Stimulated activated CD4-positive, alpha-beta T cell treated with anti-CD3 and anti-CD28 coated beads, Interleukin-1b, Interleukin-23, amount 100 ng/mL, for 24 hours (primary cell): ENCODE measurements around the gene OVOL3.
A peak's percentile ranks its signal among the peaks of the same experiment; 100 is the strongest.

Source experiments
- DNase-seq, 4 experiments: peaks; one replicate each; pipeline ENCODE4 v3.0.0-alpha.2; 2020; ENCODE audit warnings: low read depth in 4 of 4, low spot score in 1 of 4

Gene OVOL3

DNA sequence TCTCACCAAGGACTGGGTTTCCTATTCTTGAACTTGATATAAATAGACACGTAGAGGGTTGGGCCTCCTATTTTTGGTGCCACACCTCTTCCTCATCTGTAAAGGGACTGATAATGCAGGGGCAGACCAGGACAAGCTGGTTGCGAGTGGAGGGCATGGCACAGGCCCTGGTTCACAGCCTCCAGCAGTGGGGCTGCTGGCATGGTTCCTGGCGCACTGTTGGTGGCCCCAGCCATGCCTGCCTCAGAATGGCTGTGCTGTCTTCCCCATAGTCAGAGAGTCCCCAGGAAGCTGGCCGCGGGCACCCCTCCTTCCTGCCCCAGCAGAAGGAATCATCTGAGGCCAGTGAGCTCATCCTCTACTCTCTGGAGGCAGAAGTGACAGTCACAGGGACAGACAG lies 10.5 kb upstream of the OVOL3 start:
- no peak for DNase-seq

DNA sequence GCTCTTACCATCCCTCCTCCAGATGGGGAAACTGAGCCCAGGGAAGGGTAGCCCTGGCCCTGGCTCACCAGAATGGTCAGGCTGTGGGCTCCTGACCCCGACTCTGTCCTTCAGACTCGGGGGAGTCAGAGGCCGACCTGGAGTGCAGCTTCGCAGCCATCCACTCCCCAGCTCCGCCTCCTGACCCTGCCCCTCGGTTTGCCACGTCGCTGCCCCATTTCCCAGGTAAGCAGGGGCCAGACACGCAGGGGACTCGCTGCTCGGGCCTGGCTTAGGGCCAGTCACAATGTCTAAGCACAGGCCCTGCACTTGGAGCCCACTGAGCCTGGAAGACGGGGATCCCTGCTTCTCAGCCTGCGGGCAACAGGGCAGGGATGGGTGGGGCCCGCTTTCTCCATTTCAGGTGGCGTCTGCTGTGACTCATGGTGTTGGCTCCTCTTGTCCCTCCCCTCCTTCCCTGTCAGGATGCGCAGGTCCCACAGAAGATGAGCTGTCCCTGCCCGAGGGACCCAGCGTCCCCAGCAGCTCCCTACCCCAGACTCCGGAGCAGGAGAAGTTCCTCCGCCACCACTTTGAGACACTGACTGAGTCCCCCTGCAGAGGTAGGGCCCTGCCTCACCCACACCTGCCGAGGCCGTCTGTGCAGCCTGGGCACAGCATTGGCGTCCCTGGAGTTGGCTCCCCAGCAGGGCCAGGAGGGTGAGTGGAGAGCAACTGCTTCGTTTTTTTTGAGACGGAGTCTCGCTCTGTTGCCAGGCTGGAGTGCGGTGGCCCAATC lies 9.2 kb upstream of the OVOL3 start:
- no peak for DNase-seq

DNA sequence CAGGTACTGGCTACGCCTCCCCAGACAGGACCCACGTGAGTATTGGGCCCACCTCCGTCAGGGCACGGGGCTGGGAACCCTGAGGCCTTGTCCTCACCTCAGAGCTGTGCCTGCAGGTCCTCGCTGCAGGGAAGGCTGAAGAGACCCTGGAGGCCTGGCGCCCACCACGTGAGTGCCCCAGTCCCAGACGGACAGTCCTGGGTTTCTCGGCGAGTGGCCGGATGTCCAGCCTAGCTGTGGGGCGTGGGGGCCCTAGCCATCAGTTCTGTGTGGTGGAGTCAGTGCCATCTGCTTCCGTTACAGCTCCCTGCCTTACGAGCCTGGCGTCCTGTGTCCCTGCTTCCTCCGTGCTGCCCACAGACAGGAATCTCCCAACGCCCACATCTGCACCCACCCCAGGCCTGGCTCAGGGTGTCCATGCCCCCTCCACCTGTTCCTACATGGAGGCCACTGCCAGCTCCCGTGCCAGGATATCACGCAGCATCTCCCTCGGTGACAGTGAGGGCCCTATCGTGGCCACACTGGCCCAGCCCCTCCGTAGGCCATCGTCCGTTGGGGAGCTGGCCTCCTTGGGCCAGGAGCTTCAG lies 7.8 kb upstream of the OVOL3 start:
- DNase-seq = no peak

DNA sequence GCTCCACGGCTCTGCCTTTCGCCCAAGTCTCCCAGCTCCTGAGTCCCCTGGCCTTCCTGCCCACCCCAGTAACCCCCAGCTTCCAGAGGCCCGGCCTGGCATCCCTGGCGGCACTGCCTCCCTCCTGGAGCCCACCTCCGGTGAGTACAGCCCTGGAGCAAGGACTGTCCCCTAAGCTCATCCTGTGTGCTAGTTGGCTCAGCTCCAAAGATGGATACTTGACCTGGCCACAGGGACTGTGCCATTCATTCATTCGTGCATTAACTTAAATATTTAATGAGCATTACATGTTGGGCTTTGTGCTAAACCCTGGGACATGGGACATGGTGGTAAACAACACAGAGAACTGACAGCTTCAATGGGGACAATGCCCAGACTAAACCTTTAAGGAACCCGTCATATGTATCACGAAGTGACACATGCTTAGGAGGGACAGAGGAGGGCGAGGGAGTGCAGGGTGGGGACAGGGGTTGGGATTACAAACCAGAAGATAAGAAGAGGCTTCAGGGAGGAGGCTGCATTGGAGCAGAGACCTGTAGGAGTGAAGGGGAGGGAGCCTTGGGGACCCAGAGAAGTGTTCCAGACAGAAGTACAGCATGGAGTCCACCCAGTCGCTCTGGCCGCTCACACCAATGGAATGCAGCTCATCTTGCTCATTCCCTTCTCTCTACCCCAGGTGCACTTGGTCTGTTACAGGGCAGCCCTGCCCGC lies 6.9 kb upstream of the OVOL3 start:
- no peak for DNase-seq

DNA sequence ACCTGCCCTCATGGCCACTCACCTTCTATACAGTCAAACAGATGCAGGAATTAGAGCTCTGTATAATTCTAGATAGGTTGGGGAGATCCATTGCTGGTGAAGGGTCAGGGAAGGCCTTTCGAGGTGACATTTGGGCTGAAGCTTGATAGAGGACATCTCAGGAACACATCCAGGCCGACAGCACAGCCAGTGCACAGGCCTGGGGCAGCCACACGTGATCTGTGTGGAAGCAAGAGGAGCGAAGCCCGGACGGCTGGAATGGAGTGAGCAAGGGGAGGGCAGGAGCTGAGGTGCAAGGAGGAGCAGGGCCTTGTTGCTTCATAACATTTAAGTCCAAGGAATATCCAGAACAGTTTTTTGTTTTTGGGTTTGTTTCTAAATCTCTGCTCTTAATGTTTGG lies 4.5 kb upstream of the OVOL3 start:
- no peak for DNase-seq

DNA sequence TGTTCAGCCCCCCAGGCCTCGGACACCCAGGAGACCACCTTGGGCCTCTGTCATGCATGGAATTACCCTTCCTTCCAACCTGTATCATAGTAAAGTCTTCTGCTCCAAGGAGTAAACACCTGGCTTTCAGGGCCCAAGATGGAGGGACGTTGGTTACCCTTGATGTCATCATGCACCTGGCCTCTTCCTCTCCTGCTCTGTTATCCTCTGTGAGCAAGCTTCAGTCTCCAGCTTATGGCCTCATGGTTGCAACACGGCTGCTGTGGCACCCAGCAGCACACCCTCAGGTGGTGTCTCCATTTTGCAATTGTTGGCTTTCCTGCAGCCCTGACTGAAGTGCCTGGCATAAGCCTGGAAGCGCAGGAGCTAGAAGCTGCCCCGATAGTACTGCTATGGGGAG lies 4.0 kb upstream of the OVOL3 start:
- DNase-seq = no peak

DNA sequence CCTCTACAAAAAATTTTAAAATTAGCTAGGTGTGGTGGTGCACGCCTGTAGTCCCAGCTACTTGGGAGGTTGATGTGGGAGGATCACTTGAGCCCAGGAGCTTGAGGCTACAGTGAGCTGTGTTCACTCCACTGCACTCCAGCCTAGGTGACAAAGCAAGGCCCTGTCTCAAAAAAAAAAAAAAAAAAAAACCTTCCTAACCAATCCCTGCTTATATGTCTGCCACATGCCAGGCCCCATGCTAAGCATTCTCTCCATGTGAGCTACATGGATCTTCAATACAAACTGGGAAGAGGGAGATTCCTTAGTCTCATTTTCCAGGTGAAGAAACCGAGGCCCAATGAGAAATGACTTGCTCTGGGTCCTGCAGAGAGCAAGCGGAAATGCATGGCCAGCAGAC lies 2.3 kb upstream of the OVOL3 start:
- no peak for DNase-seq

DNA sequence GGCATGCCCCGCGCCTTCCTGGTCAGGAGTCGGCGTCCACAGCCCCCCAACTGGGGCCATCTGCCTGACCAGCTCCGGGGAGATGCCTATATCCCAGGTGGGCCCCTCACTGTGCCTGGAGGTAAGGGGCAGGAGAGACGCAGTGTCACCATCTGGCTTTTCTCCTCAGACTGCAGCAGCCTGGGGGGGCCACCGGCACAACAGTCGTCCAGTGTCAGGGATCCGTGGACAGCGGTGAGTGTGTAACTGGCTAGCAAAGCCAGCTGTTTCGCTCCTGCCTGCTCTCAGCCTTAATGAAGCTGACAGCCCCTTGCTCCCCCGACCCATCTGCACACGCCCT lies 227 bp downstream of the OVOL3 start:
- no peak for DNase-seq

DNA sequence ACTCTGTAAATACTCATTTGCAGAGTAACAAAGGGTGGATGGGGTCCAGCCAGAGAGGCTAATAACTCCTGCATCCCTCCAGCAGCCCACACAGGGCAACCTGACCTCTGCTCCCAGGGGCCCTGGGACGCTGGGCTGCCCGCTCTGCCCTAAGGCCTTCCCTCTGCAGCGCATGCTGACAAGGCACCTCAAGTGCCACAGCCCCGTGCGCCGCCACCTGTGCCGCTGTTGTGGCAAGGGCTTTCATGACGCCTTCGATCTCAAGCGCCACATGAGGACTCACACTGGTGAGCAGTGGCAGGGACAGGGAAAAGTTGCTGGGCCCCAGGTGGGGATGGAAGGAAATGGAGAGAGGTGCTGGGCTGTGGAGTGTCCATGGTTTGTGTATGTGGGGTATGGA lies 1.7 kb downstream of the OVOL3 start:
- no peak for DNase-seq

DNA sequence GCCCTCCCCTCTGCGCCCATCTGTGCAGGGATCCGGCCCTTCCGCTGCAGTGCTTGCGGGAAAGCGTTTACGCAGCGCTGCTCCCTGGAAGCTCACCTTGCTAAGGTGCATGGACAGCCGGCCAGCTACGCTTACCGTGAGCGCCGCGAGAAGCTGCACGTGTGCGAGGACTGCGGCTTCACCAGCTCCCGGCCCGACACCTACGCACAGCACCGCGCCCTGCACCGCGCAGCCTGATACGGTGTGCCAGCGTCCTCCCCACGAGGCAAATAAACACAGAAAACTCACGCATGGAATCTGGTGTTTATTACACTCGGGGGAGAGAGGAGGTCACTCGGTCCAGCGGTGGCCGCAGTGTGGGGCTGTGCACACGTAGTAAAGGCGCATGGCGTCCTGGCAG lies 2.5 kb downstream of the OVOL3 start:
- no peak for DNase-seq

DNA sequence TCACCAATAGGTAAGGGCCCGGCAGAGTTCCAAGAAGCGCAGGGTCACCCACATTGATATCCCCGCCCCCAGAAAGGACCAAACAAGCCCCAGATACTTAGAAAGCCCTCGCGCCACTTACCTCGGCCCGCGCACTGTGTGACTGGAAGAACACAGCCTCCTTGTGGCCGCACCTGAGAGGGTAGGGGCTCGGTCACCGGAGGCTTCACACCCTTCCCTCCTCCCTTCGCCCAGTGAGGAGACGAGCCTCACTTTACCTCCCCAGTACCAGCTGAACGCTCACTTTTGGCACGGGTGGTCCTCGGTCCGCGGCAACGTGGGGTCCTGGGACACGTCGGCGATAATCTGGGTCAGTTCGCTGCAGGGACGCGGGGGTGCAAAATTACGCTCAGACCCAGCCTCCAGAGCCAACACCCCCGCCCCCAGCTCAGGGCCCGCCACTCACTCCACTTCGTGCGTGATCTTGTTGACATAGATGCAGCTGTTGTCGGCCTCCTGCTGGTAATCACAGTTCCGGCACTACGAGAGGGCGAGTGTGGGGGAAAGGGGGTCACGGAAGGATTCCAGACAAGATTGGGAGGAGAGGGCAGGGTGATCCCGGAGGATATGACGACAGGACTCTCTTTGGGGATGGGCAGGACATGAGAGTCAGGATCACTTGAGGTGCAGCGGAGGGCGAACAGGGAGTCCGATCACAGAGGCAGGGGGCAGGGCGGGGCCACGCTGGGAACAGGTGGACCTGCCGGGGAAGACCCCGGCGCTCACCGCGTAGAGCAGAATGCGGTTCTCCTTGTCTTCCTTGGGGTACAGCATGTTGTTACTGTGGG lies 3.2 kb downstream of the OVOL3 start:
- no peak for DNase-seq

DNA sequence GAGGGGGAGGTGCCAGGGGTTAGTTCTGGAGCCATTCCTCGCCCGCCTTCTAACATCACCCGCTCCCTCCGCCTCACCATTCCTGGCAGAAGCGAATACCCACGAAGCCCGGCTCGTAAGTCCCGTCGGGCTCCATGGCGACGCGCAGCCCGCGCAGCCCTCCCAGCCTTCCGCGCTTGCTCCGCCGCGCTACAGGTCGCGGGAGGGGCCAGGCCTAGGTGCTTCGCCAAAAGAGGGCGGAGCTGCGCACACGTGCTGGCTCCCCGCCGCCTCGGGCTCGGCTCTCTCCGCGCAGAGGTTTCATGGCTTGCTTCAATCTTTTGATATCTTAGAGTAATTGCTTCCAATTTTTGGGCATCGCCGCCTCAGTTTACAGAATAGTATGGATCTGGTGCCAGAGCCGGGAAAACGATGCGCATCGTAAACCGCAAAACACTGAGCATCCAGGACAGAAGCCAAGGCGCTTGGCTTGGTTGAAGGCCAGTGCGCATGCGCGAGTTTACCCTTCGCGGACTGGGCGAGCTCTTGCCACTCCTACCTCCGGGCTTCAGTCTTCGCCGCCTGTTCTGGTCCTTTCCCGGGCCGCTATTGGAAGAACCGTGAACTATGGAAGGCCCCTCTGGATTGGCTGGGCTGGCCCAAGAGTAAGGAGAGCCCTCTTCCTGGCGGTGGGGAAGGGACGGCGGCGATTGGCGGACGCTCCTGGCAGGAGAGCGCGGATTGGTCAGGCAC lies 3.9 kb downstream of the OVOL3 start, which contains the start of gene POLR2I:
Gene POLR2I (minus strand): TSS at position 155 of the 732 bp plus-strand sequence. CDS start 19 bp downstream, at position 136.
- DNase-seq = peak; percentile 92 to 100 (median 98)

DNA sequence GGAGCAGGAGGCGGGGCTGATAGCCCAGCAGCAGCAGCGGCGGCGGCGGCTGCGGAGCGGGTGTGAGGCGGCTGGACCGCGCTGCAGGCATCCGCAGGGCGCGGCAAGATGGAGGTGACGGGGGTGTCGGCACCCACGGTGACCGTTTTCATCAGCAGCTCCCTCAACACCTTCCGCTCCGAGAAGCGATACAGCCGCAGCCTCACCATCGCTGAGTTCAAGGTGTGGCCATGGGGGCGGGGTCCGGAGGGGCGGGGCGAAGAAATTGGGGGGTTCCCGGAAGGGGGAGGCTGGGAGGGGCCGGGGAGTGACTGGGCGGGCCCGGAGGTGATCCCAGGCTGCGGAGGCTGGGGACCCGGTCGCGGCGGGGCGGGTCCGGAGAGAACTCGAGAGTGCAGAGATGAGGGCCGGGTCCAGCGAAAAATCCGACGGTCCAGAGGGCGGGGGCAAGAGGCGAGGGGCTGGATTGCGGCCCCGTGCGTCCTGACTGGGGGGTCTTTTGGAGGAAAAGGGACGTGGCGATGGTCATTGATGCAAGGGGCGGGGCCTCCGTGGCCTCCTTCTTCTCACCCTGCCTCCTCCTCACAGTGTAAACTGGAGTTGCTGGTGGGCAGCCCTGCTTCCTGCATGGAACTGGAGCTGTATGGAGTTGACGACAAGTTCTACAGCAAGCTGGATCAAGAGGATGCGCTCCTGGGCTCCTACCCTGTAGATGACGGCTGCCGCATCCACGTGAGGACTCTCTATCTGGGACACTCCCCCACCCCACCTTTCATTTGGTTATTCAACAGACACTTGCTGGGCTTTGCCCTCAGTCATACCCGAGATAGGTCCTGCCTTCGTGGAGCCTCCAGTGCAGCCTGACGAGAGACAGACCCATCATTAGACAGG lies 4.8 kb downstream of the OVOL3 start, which contains the start of gene TBCB:
Gene TBCB (plus strand): TSS at position 16 of the 891 bp plus-strand sequence. CDS start 93 bp downstream, at position 109.
- peak; percentile 84 to 94 (median 89) for DNase-seq

DNA sequence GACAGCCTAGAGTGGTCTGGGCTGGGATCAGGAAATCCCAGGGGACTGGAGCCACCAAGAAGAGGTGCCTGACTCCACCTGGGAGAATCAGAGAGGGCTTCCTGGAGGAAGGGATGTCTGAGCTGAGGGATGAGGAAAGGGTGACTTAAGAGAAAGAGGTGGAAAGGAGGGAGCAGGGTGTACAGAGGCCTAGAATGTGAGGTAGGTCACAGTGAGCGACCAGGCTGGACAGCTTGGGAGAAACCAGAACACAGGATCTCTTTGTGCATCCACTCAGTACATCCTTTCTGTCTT lies 5.3 kb downstream of the OVOL3 start:
- DNase-seq = no peak

DNA sequence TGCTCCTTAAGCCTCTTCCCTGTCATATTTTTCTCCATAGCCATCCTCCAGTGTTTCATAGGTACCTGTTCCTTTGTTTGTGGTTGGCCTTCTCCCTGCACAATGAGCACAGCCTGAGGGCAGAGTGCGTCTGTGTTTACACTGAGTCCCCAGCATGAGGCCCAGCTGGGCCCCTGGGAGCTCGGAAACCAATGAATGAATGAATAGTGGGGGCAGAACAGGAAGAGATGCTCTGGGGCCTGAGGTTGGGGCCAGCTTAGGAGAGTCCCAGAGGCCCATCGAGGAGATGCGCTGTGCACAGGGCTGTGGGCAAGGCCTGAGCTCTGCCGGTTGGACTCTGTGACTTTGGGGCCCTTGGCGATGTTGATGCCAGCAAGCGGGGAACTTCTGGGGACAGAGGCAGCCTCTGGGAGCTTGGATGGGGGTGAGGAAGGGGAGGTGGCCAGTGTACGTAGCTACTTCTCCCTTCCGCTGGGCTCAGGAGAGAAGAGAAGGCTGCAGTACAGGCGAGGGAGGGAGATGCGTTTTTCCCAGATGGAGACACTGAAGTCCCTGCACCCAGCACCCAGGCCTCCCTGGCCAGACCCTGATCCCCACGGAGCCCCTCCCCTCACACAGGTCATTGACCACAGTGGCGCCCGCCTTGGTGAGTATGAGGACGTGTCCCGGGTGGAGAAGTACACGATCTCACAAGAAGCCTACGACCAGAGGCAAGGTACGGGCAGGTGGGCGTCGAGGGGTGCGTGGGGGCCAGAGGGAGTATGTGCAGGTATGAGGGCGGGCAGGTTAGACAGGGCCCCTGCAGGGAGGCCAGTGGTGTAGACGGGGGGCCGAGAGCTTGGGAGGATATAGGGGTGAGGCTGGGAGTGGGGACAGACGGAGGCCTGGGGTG lies 9.4 kb downstream of the OVOL3 start:
- no peak for DNase-seq

DNA sequence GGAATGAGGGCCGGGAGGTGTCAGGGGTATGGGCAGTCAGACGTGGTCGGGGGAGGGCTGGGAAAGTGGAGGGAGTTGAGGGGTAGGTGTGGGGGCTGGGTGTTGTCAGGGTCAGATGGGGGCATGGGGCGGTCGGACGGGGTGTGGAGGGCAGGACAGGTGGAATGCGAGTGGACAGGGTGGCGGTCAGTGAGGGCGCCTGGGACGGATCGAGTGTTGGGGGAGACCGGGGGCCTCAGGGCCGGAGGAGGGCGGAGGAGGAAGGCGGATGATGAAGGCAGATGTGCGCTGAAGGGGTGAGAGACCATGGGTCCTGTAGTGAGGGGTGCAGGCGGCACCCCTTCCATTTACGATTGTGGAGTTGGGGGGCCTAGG lies 10.0 kb downstream of the OVOL3 start:
- no peak for DNase-seq

DNA sequence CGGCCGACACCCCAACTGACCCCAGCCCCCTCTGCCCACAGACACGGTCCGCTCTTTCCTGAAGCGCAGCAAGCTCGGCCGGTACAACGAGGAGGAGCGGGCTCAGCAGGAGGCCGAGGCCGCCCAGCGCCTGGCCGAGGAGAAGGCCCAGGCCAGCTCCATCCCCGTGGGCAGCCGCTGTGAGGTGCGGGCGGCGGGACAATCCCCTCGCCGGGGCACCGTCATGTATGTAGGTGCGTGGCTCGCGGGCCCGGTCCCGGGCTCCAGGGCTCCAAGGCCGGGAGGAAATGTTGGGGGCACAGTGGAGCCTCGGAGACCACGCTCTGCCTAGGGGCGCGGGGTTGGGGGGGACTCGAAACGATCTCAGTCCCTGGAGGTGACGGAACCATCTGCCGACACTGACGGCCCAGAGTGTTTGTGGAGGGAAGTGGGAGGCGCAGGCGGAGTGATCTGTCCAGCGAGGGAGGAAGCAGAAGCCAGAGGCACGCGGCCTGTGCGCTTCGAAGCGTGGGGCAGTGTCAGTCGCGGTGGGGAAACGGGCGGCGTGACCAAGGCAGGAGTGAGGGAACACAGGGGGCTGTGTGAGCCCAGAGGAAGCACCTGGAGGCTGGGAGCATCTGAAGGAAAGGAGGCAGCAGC lies 10.7 kb downstream of the OVOL3 start:
- DNase-seq = no peak

DNA sequence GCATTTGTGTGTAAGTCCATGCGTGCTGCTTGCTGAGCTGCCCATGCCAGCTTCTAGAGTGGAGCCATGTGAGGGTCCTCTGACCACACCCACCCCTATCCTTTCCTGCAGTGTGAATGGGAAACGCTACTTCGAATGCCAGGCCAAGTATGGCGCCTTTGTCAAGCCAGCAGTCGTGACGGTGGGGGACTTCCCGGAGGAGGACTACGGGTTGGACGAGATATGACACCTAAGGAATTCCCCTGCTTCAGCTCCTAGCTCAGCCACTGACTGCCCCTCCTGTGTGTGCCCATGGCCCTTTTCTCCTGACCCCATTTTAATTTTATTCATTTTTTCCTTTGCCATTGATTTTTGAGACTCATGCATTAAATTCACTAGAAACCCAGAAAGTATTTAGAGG lies 14.6 kb downstream of the OVOL3 start:
- no peak for DNase-seq

DNA sequence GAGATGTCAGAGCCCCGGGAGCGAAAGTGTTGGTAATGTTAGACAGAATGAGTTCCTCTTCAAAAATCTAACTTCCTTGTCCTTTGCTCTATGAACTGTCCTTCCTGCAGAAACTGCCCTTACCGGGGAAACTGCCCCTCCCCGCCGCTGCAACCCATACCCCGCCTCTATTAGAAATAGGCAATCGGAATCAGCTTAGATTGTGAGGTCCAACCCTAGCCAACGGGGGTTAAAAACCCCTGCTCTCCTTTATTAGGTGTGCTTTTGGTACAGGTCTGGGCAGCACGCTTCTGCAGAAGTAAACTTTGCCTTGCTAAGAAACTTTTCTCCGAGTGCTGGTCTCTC lies 17.4 kb downstream of the OVOL3 start:
- no peak for DNase-seq
